ENCODE data around the gene STX8.

DNA sequence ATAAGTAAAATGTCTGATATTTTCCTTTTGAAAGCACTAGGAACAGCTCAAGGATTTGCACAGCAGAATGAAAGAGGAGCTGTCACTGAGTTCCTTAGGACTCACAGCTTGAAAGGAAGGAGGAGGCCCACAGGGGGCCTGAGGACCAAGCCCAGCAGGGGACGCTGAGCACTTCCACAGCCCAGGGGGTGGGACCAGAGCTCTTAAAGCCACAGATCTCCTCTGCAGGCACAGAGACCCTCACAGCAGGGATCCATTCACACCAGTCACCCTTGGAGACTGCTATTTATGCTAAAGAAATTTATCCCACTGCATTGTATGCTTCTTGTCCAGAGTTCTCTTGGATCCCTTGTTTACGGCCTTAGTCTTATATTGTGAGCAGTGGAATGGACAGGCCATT is 253.3 kb downstream of the STX8 start:
- no peak for TF ChIP-seq CTCF (IDR thresholded peaks at IDR 0.05; ENCODE audit: borderline replicate concordance, extremely low read depth, low read length, poor library complexity, severe bottlenecking)
- no peak for TF ChIP-seq EZH2 (IDR thresholded peaks at IDR 0.05; ENCODE audit: borderline replicate concordance, low read depth, low read length, severe bottlenecking)

All from DND-41 (cell line).